ENCODE results near the gene PLA2G2D.

The PLA2G2D gene

GRCh38 chr1:20074725-20075171 is 44.6 kb downstream of the PLA2G2D start:
- in situ Hi-C loops (cut with MboI; ENCODE audit: low sequenced_read_pairs, unreplicated experiment) = no loop called here
- DNase-seq (ENCODE audit: low spot score) = no peak
- TF ChIP-seq, protein P1, sequence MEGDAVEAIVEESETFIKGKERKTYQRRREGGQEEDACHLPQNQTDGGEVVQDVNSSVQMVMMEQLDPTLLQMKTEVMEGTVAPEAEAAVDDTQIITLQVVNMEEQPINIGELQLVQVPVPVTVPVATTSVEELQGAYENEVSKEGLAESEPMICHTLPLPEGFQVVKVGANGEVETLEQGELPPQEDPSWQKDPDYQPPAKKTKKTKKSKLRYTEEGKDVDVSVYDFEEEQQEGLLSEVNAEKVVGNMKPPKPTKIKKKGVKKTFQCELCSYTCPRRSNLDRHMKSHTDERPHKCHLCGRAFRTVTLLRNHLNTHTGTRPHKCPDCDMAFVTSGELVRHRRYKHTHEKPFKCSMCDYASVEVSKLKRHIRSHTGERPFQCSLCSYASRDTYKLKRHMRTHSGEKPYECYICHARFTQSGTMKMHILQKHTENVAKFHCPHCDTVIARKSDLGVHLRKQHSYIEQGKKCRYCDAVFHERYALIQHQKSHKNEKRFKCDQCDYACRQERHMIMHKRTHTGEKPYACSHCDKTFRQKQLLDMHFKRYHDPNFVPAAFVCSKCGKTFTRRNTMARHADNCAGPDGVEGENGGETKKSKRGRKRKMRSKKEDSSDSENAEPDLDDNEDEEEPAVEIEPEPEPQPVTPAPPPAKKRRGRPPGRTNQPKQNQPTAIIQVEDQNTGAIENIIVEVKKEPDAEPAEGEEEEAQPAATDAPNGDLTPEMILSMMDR (IDR thresholded peaks at IDR 0.05; ENCODE audit: borderline replicate concordance, control extremely low read depth, extremely low read depth, insufficient read depth, missing control alignments) = no peak

DNA sequence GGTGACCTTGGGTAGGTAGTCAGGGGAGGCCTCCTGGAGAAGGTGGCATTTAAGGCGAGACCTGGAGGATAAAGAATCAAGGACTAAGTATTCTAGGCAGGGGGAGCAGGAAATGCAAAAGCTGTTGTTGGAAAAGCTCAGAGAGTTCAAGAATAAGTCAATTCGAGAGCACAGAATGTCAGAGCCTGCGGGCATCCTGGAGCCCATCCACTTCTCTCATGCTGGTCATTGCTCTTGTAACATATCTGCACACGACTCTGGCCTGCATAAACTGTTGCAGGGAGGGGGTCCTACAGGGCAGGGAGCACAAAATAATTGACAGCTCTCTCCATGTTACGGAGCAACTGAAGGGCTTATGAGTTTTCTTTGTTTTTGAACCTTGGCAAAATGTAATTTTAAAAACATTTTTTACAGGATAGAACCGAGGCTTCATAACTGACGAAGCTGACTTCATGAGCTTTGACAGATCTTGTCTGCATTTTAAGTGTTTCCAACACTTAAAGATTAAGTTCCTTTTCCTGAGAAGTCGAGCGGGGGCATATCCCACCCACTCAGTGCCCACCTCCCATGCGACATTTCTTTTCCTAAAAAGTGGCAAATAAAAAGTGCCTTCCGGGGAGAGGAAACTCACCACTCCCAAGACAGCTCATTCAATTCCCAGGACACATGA is 45.1 kb downstream of the PLA2G2D start:
- DNase-seq (ENCODE audit: low spot score) = no peak
- in situ Hi-C loops (cut with MboI; ENCODE audit: low sequenced_read_pairs, unreplicated experiment) = no loop called here
- TF ChIP-seq, protein P1 (IDR thresholded peaks at IDR 0.05; ENCODE audit: borderline replicate concordance, control extremely low read depth, extremely low read depth, insufficient read depth, missing control alignments) = no peak

DNA sequence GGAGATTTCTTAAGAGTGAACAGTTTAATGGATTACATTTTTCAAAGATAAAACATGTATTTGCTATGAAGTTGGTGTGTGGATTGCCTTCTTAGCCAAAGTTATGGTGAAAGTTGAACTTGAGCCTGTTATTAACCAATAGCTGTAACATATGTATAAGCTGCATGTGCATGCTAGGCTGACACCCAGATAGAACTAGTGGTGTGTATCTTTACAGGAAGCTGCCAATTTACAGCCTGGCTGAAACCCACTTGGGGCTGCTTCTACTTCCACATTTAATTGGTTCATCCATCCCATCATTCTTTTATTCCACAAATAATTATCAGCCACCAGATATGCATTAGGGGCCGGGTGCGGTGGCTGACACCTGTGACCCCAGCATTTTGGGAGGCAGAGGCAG is 46.1 kb downstream of the PLA2G2D start:
- TF ChIP-seq, protein P1 (IDR thresholded peaks at IDR 0.05; ENCODE audit: borderline replicate concordance, control extremely low read depth, extremely low read depth, insufficient read depth, missing control alignments) = no peak
- DNase-seq (ENCODE audit: low spot score) = no peak
- in situ Hi-C loops (cut with MboI; ENCODE audit: low sequenced_read_pairs, unreplicated experiment) = no loop called here

DNA sequence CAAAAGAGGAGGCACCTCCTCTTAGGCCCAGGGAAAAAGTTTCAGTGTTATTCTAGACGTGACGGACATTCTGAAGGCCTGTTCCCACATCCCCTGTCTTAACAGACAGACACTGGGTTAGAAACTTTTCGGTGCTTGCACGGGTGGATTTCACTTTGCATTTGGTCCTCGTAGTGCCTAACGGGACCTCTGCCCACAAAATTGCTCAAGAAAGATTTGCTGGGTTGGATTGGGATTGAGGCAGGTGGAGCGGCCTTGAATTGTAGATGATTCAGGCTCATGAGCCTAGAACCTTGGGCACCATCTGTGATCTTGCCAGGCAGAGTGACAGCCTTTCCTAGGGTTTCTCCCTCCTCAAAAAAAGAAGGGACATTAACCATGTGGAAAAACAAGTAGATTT is 46.6 kb downstream of the PLA2G2D start:
- in situ Hi-C loops (cut with MboI; ENCODE audit: low sequenced_read_pairs, unreplicated experiment) = no loop called here
- peak; percentile 3 for DNase-seq (ENCODE audit: low spot score)
- TF ChIP-seq, protein P1 (IDR thresholded peaks at IDR 0.05; ENCODE audit: borderline replicate concordance, control extremely low read depth, extremely low read depth, insufficient read depth, missing control alignments) = no peak

DNA sequence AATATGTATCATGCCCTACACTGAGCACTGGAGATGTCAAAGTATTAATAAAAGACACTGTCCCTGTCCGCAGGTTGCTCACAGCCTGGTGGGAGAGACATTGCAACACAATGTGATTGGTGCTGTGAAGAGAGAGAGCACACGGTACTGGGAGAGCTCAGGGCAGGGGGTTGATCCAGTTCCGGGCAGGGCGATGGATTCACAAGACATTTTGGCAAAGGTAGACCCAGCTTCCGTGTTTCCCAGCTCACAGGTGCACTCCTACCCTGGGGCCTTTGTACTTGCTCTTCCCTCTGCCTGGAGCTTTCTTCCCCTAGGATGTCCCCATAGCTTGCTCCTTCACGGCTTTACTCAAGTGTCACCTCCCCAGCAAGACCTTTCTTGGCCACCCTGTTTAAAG is 47.9 kb downstream of the PLA2G2D start:
- in situ Hi-C loops (cut with MboI; ENCODE audit: low sequenced_read_pairs, unreplicated experiment) = no loop called here
- DNase-seq (ENCODE audit: low spot score) = no peak
- TF ChIP-seq, protein P1 (IDR thresholded peaks at IDR 0.05; ENCODE audit: borderline replicate concordance, control extremely low read depth, extremely low read depth, insufficient read depth, missing control alignments) = no peak

- TF ChIP-seq, protein P1 (IDR thresholded peaks at IDR 0.05; ENCODE audit: borderline replicate concordance, control extremely low read depth, extremely low read depth, insufficient read depth, missing control alignments) = no peak
- in situ Hi-C loops (cut with MboI; ENCODE audit: low sequenced_read_pairs, unreplicated experiment) = no loop called here
Observed at GRCh38 chr1:20070357-20070756, 49.0 kb downstream of the PLA2G2D start.

More at GRCh38 chr1:20070357-20070756, 49.0 kb downstream of the PLA2G2D start:
- peak; percentile 3 for DNase-seq (ENCODE audit: low spot score)

Data from GM13976 (cell line).